ENCODE results near the gene CD8A. TPM values are rescaled to one million over a fixed set of nuclear protein-coding genes. Genes with fewer than 3 reads are reported as not detected.

Gene CD8A
- polyA plus RNA-seq, 1 of the 3 experiments (the other 2 are of a cell fraction) = 0.05 TPM

DNA sequence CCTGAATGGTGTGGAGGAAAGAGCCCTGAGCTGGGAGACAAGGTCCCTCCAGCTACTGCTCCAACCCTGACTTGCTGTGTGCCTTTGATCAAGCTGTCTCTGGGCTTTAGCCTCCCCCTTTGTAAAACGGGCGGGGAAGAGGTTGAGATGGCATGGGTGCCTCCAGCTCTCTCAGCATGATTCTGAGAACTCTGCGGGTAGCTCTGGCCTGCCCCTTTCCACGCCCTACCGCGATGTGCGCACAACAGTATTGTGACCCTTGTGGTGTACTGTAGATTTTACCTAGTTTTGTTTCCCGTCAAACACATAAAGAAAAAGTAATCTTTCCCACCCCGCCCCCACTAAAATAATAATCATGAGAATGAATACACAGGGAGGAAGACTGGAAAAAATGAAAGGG, 5.3 kb downstream of the CD8A start:
- POLR2A ChIA-PET = no interaction called here
- Histone ChIP-seq H3K36me3 (replicated peaks in 1 of 2; ENCODE audit: control insufficient read depth in 1 of 2, insufficient read depth in 2 of 2, low read length in 1 of 2) (no peaks in the 10 kb centered on the region), H3K27me3 (ENCODE audit: insufficient read depth) (peaks cover 27% of the 10 kb centered on the region), H2AFZ (ENCODE audit: low read depth) (no peak overlapping the region), H3K9ac (no peak overlapping the region), H3F3A (replicated peaks; ENCODE audit: insufficient read depth) (no peaks in the 10 kb centered on the region), H3K79me2 (ENCODE audit: insufficient read depth) (no peaks in the 10 kb centered on the region), H3K4me1 (ENCODE audit: control insufficient read depth in 1 of 2, insufficient read depth in 2 of 2, low read depth in 1 of 2, low read length in 1 of 2) (peaks cover 0 to 5% of the 10 kb centered on the region in 2 experiments; a peak in 1 of 4 replicates), H3K4me3 (ENCODE audit: low read depth in 2 of 2, low read length in 1 of 2) (no peak overlapping the region), H3K9me3 (no peaks in the 10 kb centered on the region), H3K27ac (ENCODE audit: low read depth in 2 of 2, low read length in 1 of 2) (no peak overlapping the region), H4K20me1 (ENCODE audit: insufficient read depth) (no peaks in the 10 kb centered on the region), H3K4me2 (no peak overlapping the region), H3K9me2 (no peaks in the 10 kb centered on the region)
- TF ChIP-seq, protein P1, sequence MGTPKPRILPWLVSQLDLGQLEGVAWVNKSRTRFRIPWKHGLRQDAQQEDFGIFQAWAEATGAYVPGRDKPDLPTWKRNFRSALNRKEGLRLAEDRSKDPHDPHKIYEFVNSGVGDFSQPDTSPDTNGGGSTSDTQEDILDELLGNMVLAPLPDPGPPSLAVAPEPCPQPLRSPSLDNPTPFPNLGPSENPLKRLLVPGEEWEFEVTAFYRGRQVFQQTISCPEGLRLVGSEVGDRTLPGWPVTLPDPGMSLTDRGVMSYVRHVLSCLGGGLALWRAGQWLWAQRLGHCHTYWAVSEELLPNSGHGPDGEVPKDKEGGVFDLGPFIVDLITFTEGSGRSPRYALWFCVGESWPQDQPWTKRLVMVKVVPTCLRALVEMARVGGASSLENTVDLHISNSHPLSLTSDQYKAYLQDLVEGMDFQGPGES (IDR thresholded peaks at IDR 0.05; ENCODE audit: low read depth, low read length) = no peak
- TF ChIP-seq NRF1 (IDR thresholded peaks at IDR 0.05; ENCODE audit: low read depth, low read length) (no peak), FOXJ3 (CRISPR knock-in tag; IDR thresholded peaks at IDR 0.05) (no peak), RXRA (IDR thresholded peaks at IDR 0.05; ENCODE audit: borderline replicate concordance, low read depth) (no peak), JUND (IDR thresholded peaks at IDR 0.05) (no peak), EP300 (IDR thresholded peaks at IDR 0.05; ENCODE audit: borderline replicate concordance in 1 of 2, low read depth in 1 of 2, low read length in 1 of 2) (no peak), TCF12 (IDR thresholded peaks at IDR 0.05) (no peak), FOXM1 (IDR thresholded peaks at IDR 0.05; ENCODE audit: low read depth) (no peak), FOSL2 (IDR thresholded peaks at IDR 0.05; ENCODE audit: borderline replicate concordance, low read depth) (no peak), GATA2 (CRISPR knock-in tag; IDR thresholded peaks at IDR 0.05) (no peak), ELF1 (IDR thresholded peaks at IDR 0.05) (no peak), TAF1 (IDR thresholded peaks at IDR 0.05; ENCODE audit: borderline replicate concordance, low read depth, low read length) (no peak), EZH2phosphoT487 (IDR thresholded peaks at IDR 0.05; ENCODE audit: borderline replicate concordance, low read depth) (no peak), YY1 (IDR thresholded peaks at IDR 0.05; ENCODE audit: low read depth) (no peak), RAD21 (IDR thresholded peaks at IDR 0.05; ENCODE audit: low read length) (no peak), SIN3A (IDR thresholded peaks at IDR 0.05; ENCODE audit: borderline replicate concordance, low read depth, low read length) (no peak)
- TF ChIP-seq, protein P2, sequence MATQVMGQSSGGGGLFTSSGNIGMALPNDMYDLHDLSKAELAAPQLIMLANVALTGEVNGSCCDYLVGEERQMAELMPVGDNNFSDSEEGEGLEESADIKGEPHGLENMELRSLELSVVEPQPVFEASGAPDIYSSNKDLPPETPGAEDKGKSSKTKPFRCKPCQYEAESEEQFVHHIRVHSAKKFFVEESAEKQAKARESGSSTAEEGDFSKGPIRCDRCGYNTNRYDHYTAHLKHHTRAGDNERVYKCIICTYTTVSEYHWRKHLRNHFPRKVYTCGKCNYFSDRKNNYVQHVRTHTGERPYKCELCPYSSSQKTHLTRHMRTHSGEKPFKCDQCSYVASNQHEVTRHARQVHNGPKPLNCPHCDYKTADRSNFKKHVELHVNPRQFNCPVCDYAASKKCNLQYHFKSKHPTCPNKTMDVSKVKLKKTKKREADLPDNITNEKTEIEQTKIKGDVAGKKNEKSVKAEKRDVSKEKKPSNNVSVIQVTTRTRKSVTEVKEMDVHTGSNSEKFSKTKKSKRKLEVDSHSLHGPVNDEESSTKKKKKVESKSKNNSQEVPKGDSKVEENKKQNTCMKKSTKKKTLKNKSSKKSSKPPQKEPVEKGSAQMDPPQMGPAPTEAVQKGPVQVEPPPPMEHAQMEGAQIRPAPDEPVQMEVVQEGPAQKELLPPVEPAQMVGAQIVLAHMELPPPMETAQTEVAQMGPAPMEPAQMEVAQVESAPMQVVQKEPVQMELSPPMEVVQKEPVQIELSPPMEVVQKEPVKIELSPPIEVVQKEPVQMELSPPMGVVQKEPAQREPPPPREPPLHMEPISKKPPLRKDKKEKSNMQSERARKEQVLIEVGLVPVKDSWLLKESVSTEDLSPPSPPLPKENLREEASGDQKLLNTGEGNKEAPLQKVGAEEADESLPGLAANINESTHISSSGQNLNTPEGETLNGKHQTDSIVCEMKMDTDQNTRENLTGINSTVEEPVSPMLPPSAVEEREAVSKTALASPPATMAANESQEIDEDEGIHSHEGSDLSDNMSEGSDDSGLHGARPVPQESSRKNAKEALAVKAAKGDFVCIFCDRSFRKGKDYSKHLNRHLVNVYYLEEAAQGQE (IDR thresholded peaks at IDR 0.05; ENCODE audit: low read depth, low read length) = no peak
- TF ChIP-seq, protein P3, sequence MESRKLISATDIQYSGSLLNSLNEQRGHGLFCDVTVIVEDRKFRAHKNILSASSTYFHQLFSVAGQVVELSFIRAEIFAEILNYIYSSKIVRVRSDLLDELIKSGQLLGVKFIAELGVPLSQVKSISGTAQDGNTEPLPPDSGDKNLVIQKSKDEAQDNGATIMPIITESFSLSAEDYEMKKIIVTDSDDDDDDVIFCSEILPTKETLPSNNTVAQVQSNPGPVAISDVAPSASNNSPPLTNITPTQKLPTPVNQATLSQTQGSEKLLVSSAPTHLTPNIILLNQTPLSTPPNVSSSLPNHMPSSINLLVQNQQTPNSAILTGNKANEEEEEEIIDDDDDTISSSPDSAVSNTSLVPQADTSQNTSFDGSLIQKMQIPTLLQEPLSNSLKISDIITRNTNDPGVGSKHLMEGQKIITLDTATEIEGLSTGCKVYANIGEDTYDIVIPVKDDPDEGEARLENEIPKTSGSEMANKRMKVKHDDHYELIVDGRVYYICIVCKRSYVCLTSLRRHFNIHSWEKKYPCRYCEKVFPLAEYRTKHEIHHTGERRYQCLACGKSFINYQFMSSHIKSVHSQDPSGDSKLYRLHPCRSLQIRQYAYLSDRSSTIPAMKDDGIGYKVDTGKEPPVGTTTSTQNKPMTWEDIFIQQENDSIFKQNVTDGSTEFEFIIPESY (IDR thresholded peaks at IDR 0.05; ENCODE audit: borderline replicate concordance, low read depth) = no peak
- TF ChIP-seq, protein P4, sequence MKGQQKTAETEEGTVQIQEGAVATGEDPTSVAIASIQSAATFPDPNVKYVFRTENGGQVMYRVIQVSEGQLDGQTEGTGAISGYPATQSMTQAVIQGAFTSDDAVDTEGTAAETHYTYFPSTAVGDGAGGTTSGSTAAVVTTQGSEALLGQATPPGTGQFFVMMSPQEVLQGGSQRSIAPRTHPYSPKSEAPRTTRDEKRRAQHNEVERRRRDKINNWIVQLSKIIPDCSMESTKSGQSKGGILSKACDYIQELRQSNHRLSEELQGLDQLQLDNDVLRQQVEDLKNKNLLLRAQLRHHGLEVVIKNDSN (IDR thresholded peaks at IDR 0.05; ENCODE audit: borderline replicate concordance, low read depth) = no peak
- TF ChIP-seq, protein P5, sequence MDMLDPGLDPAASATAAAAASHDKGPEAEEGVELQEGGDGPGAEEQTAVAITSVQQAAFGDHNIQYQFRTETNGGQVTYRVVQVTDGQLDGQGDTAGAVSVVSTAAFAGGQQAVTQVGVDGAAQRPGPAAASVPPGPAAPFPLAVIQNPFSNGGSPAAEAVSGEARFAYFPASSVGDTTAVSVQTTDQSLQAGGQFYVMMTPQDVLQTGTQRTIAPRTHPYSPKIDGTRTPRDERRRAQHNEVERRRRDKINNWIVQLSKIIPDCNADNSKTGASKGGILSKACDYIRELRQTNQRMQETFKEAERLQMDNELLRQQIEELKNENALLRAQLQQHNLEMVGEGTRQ (IDR thresholded peaks at IDR 0.05; ENCODE audit: borderline replicate concordance, low read depth, low read length) = no peak
- CTCF ChIA-PET = interaction anchor here (2.1 kb wide), 1 partner anchor 22 kb away, joined by 5 read pairs; no protein-coding TSS in a partner anchor
- 93% methylated on average over 7 of the region's 9 CpGs for WGBS (ENCODE audit: low lambda C conversion rate)
- DNase-seq = no peak
